Measurements from ENCODE around the gene MICAL3.
"Not testable (repeated sequence)": the region's sequence is repeated elsewhere in the genome, so short reads cannot be mapped to it uniquely, and the experiment has no call there.

The MICAL3 gene

DNA sequence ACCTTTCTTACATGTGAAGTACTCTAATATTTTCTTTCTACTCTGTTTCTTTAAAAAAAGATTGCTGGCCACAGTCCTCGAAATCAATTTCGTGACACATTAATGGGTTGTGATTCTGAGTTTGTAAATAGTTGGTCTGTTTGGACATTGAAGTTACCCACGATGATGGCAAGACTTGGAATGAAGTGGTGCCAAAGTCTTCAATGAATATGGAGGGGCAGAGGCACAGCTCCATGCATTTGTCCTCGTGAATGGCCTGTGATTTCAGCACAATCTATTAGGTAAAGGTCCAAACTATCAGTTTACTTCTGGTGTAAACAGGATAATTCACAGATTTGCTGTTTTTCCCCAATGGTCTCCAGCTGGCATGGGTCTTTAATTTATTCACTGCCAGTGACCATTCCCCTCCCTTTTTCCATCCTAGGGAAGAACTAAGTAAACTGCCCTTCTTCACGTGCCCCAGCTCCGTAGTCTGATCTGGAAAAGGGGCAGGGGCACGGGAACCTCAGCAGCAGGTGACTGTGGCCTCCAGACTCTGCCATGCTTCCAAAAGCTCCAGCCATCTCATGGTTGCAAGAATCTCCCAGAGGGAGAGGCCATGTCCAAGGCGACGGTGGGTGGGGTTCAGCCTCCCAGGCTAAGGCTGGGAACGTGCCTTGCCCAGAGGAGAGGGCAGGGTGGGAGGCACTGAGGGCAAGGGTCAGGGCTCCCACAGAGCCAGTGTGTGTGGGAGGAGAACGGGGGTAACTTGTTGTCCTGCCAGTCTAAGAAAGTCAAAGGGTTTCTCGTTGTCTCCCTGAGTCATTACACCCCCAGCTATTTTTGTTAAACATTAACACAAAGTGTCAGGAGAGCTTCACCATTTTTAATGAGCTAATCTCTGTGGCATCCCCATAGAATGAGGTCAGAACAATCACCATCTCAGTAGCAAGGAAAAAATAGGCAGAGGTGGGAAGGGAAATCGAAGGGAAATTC, 36.6 kb upstream of the MICAL3 start:
- no peak for DNase-seq (ENCODE audit: low read depth in 1 of 2, low spot score in 1 of 2)

DNA sequence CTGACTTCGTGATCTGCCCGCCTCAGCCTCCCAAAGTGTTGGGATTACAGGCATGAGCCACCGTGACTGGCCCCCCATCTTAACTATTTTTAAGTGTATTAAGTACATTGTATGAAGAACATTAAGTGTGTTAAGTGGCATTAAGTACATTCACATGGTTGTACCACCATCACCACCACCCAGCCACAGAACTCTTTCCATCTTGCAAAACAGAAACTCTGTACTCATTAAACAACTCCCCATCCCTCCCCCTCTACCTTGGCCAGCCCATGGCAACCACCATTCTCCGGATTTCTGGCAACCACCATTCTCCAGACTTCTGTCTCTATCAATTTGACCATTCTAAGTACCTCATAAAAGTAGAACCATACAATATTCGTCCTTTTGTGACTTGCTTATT, 35.6 kb upstream of the MICAL3 start:
- DNase-seq (ENCODE audit: low read depth in 1 of 2, low spot score in 1 of 2): no peak

DNA sequence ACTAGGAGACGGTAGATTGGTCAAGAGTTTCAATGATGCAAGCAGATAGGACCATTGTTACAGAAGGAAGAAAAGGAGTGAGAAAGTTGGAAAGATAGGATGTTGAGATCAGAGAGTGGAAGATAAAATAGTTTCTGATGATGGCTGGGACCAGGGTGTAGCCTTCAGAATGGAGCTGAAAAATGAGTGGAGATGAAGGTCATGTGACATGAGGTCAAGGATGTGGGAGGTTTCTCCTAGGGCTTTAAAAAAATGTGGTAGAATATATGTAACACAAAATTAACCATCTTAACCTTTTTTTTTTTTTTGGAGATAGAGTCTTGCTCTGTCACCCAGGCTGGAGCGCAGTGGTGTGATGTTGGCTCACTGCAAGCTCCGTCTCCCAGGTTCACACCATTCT, 35.1 kb upstream of the MICAL3 start:
- no peak for DNase-seq (ENCODE audit: low read depth in 1 of 2, low spot score in 1 of 2)

DNA sequence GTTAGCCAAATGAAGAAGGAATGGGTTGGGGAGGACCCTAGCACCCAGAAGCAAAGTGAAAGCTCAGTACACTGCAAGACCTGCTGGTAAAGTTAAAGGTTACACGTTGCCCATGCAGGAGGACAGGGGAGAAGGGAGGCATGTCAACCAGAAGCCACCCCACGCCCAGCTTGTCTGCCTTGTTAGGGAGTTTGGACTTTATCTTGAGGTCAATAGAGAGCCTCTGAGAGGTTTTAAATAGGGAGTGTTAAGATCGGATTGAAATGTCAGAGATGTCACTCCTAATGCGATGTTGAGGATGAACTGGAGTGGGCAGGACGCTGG, 34.7 kb upstream of the MICAL3 start:
- no peak for DNase-seq (ENCODE audit: low read depth in 1 of 2, low spot score in 1 of 2)

DNA sequence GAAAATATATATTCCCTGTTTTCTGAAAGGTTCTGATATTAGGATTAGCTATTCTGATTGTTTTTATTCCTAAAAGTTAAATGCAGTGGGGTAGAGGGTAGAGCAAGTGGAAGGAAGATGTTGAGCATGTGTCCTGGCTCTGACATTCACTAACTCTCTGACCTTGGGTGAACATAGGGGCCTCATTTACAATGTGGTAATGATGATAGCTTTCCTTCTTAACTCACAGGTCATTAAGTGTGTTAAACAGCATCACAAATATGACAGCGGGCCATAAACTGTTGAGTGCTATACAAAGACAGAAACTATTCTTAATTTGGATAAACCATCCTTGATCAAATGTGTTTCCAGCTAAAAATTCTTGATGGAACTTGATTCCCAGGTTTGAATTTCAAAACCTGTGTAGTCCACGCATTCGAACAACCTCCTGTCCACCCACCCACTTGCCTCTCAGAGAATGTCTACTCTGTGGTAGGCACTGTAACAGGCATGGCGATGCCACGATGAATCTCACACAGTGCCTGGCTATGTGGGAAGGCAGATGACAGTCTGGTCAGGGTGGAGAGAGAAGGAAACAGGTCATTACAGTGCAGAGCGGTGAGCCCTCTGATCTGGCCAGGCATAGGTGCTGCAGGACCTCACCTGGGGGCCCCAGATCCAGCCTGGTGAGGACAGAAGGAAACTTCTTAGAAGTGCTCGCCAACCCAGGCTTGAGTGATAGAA, 34.2 kb upstream of the MICAL3 start:
- DNase-seq (ENCODE audit: low read depth in 1 of 2, low spot score in 1 of 2): no peak

DNA sequence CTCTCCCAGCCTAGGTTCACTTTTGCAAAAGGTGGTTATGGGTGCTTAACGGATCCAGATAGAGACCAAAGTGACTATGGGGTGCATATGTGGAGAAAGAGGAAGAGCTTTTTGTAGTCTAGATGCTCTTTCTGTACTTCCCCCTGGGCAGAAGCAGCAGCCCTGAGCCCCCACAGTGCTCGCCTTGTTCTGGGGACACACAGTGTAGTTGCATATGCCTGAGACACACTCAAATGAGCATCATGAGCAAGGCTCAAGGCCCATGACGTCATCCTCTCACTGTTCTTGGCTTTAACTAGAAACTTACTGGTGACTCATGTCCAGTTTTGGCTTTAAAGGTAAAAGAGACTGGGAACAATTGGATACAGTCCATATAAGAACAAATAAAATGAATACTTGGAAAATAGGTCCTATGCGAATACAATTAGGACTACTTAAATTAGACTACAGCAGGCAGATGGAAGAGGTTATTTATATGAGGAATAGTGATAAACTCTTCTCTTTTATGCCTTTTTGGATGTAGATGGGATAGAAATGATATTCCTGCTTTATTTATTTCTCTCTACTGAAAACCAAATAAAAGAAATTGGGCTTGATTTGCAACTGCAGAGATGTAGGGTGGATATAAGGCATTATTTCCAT, 33.3 kb upstream of the MICAL3 start:
- DNase-seq (ENCODE audit: low read depth in 1 of 2, low spot score in 1 of 2): no peak

DNA sequence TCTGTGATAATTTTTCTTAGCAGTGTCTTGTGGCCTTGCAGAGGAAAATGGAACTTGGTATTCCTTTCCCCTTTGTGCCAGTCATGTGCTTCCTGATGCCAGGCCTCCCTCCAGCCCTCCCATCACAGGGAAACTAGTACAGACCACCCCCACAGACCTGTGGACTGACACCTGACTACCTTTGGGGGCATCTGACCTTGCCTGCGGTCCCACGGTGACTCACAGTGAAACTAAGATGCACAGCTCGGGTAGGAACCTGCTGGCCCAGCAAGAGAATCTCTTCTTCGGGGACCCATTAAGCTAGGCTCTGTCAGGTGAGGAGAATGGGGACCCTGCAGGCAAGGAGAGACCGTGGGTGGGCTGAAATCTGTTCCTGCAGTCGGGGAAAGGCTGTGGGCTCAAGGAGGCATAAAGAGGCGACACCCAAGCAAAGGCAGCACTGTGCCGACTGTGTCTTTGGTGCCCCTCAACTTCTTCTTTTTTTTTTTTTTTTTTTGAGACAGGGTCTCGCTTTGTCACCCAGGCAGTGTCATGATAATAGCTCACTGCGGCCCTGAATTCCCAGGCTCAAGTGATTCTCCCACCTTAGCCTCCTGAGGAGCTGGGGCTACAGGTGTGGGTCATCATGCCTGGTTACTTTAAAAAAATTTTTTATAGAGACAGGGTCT, 32.6 kb upstream of the MICAL3 start:
- no peak for DNase-seq (ENCODE audit: low read depth in 1 of 2, low spot score in 1 of 2)

DNA sequence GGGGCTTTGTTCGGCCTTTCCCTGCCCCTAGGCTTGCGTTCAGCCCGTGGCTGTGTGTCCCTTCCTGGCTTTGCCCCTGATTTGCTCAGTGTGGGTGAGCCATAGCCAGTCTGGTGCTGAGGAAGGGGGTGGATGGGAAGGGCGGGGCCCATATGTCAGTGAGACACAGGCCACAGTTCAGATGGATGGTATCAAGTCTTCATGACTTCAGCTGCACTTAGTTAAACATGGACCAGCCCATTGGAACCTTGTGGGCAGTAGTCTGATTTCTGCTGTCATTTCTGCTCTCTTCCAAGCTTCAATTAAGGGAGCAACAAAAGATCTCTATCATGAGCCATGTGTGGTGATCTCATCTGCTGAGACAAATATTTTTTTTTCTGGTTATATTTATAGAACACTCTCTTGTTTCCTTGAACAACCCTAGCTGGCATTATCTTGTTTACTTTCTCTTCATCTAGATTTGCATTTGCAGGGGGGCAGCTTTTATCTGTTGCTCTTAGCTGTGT, 31.9 kb upstream of the MICAL3 start:
- DNase-seq (ENCODE audit: low read depth in 1 of 2, low spot score in 1 of 2): no peak

DNA sequence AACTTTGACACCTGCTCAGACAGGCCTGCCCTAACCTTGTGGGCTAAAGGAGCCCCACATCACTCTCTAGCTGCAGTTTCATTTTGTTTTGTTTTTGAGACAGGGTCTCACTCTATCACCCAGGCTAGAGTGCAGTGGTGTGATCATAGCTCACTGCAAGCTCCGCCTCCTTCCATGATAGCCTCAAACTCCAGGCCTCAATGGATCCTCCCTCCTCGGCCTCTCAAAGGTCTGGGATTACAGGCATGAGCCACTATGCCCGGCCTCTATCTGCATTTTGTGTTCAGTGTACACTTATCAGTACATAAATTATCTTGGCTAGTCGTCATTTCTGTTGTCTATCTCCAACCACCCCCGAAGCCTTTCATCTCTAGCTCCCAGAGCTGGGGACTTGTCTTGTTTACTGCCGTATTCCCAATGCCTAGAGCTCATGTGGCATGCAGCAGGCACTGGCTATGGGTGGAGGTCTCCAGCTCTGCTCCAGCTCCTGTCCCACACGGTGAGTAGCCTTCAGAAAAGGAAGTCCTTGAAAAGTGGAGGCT, 31.3 kb upstream of the MICAL3 start:
- DNase-seq (ENCODE audit: low read depth in 1 of 2, low spot score in 1 of 2): no peak

DNA sequence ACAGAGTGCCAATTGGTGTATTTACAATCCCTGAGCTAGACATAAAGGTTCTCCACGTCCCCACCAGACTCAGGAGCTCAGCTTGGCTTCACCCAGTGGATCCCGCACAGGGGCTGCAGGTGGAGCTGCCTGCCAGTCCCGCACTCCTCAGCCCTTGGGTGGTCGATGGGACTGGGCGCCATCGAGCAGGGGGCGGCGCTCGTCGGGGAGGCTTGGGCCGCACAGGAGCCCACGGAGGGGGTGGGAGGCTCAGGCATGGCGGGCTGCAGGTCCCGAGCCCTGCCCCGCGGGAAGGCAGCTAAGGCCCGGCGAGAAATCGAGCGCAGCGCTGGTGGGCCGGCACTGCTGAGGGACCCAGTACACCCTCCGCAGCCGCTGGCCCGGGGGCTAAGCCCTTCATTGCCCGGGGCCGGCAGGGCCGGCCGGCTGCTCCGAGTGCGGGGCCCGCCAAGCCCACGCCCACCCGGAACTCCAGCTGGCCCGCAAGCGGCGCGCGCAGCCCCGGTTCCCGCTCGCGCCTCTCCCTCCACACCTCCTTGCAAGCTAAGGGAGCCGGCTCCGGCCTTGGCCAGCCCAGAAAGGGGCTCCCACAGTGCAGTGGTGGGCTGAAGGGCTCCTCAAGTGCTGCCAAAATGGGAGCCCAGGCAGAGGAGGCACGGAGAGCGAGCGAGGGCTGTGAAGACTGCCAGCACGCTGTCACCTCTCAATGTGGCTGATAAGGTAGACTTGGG, 29.0 kb upstream of the MICAL3 start:
- not testable (repeated sequence) for DNase-seq (ENCODE audit: low read depth in 1 of 2, low spot score in 1 of 2)

DNA sequence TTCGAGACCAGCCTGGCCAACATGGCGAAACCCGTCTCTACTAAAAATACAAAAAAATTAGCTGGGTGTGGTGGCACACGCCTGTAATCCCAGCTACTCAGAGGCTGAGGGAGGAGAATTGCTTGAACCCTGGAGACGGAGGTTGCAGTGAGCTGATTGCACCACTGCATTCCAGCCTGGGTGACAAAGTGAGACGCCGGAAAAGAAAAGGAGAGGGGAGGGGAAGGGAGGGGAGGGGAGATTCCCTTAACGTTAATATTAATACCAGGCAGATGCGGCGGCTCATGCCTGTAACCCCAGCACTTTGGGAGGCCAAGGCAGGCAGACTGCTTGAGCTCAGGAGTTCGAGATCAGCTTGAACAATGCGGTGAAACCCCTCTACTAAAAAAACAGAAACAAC, 26.8 kb upstream of the MICAL3 start:
- not testable (repeated sequence) for DNase-seq (ENCODE audit: low read depth in 1 of 2, low spot score in 1 of 2)

DNA sequence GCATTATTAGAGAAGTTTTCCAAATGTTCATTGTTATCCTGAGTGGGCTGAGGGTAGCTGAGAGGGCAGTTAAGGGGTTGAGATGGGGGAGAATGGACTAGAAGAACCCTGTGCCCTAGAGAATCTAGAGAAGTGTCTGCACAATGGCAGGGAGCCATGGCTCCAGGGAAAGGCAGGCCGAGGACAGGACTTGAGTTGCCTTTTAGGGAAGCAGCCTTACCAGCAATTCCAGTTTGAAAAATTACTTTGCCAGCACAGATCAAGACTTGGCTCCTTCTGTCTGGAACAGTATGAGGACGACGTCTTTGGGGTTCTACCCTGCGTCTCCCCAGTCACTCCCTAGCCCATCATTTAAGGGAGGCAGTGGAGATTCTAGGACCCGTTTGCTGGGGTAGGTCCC, 25.7 kb upstream of the MICAL3 start:
- DNase-seq (ENCODE audit: low read depth in 1 of 2, low spot score in 1 of 2): no peak

DNA sequence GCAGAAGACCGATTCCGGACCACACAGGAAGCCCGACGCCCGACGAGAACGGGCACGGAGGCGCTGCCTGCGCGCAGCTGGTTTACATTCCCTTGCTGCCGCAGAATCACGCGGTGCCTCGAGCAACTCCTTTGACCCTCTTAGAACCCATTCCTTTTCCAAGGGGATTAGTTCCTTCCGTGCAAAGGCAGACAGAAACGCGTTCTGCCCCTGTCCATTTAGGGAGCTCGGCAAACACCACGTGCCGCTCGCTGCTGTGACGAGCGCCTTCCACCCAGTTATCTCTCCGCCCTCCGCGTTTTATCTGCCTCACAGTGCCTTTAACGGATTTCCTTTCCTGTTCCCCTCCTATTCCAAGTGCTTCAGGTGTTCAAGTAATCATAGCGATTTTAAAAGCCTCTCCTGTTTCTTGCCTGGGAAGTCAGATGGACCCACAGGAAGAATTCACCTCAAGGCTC, 24.1 kb upstream of the MICAL3 start:
- DNase-seq (ENCODE audit: low read depth in 1 of 2, low spot score in 1 of 2): no peak

DNA sequence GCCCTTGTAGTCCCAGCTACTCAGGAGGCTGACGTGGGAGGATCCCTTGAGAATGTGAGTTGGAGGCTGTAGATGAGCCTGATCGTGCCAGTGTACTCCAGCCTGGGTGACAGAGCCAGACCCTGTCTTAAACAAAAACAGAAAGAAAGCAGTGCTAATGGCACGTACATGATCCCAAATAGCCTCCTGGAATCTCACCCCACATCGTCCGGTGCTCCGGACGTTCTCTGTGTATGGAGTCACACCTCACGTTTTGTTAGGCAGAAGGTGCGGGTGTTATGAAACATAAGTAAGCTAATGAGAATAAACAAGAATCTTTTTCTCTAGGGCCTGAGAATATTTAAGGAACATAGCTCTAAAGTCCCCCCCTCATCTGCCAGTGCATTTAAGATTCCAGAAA, 23.7 kb upstream of the MICAL3 start:
- no peak for DNase-seq (ENCODE audit: low read depth in 1 of 2, low spot score in 1 of 2)

DNA sequence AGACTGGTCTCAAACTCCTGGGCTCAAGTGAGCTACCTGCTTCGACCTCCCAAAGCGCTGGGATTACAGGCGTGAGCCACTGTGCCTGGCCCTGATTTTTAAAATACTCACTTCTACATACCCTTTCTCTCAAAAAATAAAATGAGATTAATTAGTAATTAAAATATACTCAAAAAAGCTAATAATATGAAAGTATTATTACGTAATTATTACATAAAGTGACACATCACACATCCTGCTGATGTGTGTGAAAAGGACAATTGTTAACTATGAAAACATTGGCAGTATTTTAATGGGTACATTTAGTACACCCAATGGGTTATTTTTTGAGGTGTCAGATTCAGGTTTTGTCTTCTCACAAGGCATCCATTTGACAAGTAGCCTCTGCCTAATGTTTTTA, 21.4 kb upstream of the MICAL3 start:
- DNase-seq (ENCODE audit: low read depth in 1 of 2, low spot score in 1 of 2): no peak

DNA sequence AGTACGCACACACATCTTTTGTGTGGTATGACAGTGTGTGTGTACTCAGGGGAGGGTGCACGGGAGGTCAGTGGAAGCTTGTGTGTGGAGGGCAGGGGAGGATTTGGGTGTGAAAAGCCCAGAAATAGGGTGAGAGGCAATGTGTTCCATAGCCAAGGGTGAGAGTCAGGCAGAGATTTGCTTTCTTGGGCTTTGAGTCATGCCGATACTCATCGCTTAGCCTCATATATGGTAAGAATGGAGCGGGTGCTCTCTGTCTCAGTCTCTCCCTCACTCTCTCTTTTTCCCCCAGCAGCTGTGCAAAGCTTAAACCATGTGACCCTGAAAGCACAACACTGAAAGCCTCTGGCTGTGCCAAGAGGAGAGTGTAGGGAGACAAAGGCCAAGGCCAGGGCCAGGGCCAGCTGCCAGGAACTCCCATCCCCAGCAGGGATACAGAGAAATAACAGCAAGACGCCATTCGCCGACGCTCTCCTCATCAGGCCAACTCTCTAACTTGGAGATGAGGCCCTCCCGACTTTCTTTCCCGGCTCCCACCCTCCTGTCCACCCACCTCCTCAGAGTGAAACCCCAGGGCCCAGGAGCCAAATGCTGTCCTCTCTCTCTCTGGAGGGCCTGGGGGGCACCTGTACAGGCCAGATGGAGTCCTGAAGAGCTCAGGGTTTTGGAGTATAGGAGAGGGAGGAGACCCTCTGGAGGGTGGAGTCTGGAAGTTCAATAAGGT, 20.3 kb upstream of the MICAL3 start:
- DNase-seq (ENCODE audit: low read depth in 1 of 2, low spot score in 1 of 2): no peak

DNA sequence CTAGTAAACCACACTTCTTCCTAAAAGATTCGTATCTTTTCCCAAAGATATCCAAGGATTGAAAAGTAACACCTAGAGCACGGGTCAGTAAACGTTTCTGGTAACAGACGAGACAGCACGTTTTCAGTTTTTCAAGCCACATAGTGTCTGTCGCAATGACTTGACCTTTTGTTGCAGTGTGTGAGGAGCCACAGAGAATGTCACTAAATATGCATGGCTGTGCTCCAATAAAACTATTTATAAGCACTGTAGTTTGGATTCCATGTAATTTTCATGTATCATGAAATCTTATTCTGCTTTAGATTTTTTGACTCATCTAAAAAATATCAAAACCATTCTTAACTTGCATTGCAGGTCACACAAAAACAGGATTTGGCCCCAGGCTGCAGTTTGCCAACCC, 18.3 kb upstream of the MICAL3 start:
- no peak for DNase-seq (ENCODE audit: low read depth in 1 of 2, low spot score in 1 of 2)

DNA sequence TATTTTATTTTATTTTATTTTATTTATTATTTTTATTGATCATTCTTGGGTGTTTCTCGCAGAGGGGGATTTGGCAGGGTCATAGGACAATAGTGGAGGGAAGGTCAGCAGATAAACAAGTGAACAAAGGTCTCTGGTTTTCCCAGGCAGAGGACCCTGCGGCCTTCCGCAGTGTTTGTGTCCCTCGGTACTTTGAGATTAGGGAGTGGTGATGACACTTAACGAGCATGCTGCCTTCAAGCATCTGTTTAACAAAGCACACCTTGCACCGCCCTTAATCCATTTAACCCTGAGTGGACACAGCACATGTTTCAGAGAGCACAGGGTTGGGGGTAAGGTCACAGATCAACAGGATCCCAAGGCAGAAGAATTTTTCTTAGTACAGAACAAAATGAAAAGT, 16.5 kb upstream of the MICAL3 start:
- not testable (repeated sequence) for DNase-seq (ENCODE audit: low read depth in 1 of 2, low spot score in 1 of 2)

DNA sequence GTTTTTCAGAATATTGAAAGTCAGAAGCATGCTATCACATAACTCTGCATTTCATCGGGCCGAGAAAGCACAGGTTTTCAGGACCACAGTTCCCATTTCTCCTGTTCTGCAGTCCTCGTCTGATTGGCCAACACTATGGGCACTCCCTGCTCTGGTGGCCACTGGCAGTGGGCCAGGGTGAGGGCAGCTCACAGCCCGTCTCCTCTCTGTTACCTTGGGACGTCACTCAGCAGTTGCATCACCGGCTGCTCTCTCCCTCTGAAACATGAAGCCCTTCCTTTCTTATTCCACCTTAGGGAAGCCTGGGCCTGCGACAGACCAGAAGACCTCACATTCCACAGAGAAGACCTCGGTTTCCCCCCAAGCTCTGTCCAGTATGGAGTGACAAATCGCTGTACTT, 11.4 kb upstream of the MICAL3 start:
- DNase-seq (ENCODE audit: low read depth in 1 of 2, low spot score in 1 of 2): no peak

DNA sequence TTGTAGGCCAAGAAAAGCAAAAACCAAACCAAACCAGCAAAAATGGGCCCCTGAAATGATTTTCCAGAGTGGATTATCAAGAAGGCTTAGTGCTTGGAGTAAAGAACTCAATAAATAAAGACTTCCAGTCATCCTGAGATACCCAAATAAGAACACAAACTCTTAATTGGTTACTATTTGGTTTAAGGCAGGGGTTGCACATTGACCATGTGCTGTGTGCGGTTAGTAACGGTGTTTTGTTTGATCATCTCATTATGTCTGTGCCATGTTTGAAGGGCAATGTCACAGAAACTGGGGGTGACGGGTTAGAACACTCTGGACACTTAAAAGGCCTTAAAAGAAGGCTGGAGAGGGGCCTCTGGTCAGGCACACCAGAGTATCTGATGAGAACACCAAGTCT, 9.7 kb upstream of the MICAL3 start:
- DNase-seq (ENCODE audit: low read depth in 1 of 2, low spot score in 1 of 2): no peak
